Sigmoid colon (tissue), 4 donors: ENCODE measurements around the gene MYO15A.

Experiments used
- CTCF ChIP-seq, 4 experiments: fragments of 450-650 bp in 3 of 4; fragments of 200-600 bp in 1 of 4; IDR thresholded peaks; one replicate each; pipeline ENCODE4 v1.5.1; 2016 to 2019; ENCODE audit warnings: antibody characterized with exemption in 4 of 4, mild to moderate bottlenecking in 3 of 4, moderate library complexity in 2 of 4
- POLR2A ChIP-seq, 2 donors: fragments of 450-650 bp; IDR thresholded peaks; one replicate each; pipeline ENCODE4 v1.6.1; 2016; ENCODE audit warnings: antibody characterized with exemption in 2 of 2, mild to moderate bottlenecking in 2 of 2, moderate library complexity in 2 of 2
- POLR2AphosphoS5 ChIP-seq, 4 donors: sonication (generic); formaldehyde crosslinking; IDR thresholded peaks; one replicate each; pipeline ENCODE4 v1.6.1; 2017; ENCODE audit warnings: antibody characterized with exemption in 4 of 4

DNA sequence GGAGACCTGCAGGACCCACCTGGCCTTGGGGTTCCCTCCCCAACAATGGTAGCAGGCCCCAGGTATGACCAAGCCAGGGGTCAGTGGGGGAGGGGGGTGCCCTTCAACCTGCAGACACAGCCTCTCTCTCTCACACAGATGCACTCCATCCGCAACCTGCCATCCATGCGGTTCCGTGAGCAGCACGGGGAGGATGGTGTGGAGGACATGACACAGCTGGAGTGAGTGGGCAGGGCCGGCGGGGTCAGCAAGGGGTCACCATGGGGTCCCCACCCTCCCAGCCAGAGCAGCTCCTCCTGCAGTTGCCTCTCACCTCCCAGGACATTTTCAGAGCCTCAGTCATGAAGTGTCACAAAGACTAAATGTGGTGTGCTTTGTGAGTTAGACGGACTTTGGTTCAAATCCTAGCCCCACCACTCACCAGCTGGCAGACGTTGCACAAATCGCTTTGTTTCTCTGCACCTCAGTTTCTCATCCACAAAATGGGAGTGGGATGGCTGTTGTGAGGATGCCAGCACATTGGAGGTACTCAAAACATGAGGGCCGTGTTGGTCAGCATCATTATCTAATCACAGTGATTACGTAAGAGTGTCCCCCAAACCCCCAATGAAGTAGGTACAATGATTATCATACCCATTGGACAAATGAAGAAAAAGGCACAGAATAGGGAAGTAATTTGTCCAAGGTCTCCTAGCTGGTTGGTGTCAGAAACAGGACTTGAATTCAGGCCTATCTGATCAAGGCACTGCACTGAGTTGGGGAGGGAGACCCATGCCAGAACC is 16.0 kb downstream of the MYO15A start:
- TF ChIP-seq CTCF (IDR thresholded peaks at IDR 0.05): no peak
- TF ChIP-seq POLR2AphosphoS5 (IDR thresholded peaks at IDR 0.05): no peak
- TF ChIP-seq POLR2A (IDR thresholded peaks at IDR 0.05): no peak
